GM18526 (cell line): ENCODE data around the gene CCDC121.

Experiments used
- POLR2A ChIP-seq: IDR thresholded peaks from 3 replicates; pipeline ENCODE4 v1.6.1; 2011; ENCODE audit not compliant: insufficient read length; ENCODE audit errors: extremely low read depth

The CCDC121 gene

GRCh38 chr2:27647737-27648136 lies 18.9 kb upstream of the CCDC121 start:
- TF ChIP-seq POLR2A = no peak

GRCh38 chr2:27647289-27647688 lies 18.5 kb upstream of the CCDC121 start:
- TF ChIP-seq POLR2A = no peak

GRCh38 chr2:27645197-27645596 lies 16.4 kb upstream of the CCDC121 start:
- no peak for TF ChIP-seq POLR2A

DNA sequence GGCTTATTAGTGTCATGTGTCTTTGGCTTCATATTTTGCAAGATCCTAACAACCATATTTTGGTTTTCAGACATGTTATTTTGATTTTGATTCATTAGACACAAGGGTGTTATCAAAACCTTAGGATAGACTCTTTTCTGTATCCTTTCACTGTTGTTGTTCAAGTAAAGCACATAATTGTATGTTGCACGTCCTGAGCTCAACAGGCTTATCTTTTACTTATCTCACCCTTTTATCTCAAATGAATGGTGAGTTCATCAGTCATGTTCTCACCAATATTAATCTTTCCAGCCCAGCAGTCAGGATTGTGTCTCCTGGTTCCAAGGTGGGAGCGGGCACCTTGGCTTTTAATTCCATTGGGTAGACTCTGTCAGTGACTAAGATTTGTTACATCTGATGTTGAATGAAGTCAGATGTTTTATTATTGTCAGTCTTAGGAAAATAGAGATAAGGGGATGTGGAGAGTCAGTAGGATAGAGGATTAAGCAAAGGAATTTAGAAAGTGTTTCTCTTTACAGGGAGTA lies 12.0 kb upstream of the CCDC121 start:
- TF ChIP-seq POLR2A = no peak

DNA sequence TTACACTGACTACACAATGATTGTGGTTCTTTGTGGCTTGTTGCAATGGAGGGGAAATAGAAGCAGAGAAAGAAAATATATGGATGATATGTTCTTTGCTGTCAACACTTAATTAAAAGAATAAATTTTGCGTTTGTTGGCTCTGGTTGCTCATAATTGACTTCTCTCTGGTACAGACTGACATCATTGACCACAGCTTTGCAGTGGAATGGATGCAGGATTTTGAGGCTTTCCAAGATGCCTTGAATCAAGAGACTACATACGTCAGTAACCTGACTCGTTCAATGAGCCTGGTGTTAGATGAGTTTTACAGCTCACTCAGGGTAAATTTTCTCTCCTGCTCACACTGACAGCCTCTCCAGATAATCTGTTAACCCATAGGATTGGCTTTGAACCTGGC lies 9.9 kb upstream of the CCDC121 start:
- TF ChIP-seq POLR2A = no peak

- no peak for TF ChIP-seq POLR2A
Observed at GRCh38 chr2:27638037-27638637, 9.3 kb upstream of the CCDC121 start.

DNA sequence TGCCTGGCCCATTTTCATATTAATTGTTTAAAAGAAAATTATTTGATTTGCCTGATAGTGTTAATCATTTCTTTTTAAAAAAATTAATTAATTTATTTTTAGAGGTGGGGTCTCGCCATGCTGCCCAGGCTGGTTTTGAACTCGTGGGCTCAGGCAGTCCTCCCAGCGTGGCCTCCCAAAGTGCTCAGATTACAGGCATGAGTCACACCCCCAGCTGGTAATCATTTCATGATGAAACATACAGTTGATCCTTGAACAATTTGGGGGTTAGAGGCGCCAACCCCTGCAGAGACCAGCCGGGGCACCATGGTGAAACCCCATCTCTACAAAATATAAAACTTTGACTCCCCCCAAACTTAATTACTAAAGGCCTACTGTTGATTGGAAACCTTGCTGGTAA lies 8.0 kb upstream of the CCDC121 start:
- TF ChIP-seq POLR2A = no peak

DNA sequence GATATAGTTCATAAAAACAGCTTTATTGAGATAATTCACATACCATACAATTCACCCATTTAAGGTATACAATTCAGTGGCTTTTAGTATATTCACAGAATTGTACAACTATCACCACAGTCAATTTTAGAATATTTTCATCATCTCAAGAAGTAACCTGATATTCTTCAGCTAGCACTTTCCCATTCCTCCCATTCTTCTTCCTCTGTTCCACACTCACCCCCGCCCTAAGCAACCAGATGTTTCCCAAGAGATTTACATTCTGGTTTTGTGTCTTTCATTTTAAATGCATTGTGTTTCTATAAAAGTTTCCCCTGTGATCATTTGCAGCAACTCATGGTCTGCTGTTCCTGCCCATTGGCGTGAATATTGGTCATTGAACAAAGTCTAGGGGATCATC lies 5.5 kb upstream of the CCDC121 start:
- TF ChIP-seq POLR2A = no peak

DNA sequence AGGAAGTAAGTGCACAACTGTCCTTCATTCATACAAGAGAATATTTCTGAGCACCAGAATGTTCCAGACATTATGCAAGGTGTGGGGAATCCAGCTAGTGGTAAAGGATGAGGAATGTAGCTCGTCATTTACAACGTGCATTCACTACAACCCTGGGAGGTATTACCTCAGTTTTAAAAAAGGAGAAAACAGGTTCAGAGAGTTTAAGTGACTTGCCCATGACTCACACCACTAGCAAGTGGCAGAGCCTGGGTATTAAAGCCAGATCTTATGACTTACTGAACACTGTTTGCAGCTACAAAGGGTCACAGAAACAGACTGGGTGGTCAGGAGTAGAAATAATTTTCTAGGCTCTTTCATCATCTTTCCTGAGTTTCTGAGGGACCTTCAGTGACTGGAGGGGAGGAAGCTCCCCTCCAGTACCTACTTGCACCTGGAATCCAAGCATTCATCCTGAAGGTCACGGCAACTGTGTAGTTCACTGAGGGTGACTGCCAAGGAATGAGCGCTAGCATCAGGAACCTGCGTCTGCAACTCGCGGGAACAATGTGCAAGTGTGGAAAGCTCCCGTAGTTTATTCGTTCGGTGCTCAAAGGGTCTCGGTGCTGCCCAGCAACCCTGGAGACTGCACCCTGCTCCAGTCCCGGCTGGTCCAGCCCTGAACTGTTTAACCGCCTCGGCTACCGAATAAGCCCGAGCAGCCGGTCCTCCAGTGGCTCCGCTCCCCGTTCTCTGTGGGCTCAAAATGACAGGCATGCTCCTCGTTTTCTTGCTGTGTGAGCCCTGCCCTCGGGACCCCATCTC lies 647 bp downstream of the CCDC121 start:
- no peak for TF ChIP-seq POLR2A

GRCh38 chr2:27624943-27625342 lies 3.9 kb downstream of the CCDC121 start:
- no peak for TF ChIP-seq POLR2A

DNA sequence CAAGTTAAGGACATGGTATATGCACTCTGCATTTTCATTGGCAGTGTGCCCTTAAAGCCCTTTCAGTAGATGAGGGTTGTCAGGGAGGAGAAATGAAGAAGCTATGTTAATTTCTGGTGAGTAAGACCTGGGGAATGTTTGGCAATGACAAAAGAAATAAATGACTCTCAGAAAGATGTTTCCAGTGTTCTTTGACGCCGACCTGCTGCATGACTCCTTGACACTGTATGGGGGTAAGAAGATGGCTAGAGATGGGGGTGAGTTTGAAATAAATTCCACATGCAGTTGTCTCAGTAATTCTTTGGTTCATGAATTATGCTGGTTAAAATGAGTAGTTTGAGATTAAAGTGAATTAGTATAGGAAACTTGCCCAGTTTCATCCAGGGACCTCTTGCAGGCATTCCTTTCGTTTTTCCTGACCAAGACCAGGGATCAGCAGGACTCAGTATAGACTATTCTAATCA lies 5.9 kb downstream of the CCDC121 start:
- no peak for TF ChIP-seq POLR2A

GRCh38 chr2:27621524-27621923 lies 7.3 kb downstream of the CCDC121 start:
- TF ChIP-seq POLR2A = no peak

DNA sequence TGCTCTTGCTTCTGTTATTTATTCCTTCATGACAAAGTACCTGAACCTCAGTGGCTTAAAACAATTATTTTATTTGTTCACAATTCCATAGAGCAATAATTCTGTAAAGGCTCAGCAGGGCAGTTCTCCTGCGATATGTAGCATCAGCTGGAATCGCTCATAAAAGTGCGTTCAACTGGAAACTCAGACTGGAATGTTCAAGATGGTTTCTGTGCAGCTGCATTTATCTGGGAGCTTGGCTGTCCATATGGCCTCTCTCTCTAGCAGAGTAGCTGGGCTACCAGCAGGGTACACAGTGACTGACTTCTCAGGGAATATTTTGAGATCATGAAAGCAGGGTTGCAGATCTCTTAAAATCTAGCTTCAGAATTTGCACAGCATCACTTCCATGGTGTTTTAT lies 13.5 kb downstream of the CCDC121 start:
- TF ChIP-seq POLR2A = no peak

GRCh38 chr2:27613985-27614384 lies 14.8 kb downstream of the CCDC121 start:
- no peak for TF ChIP-seq POLR2A

DNA sequence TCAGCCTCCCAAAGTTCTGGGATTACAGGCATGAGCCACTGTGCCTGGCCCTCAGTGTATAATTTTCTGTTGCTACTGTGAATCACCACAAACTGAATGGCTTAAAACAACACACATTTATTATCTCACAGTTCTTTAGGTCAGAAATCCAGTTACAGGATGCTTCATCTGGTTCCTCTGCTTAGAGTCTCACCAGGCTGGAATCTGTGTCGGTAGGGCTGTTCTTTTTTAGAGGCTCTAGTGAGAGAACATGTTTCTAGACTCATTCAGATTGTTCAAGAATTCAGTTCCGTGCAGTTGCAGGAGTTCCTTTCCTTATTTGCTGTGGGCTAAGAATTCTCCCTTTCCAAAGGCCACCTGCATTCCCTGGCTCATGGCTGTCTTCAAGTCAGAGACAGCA lies 22.2 kb downstream of the CCDC121 start:
- no peak for TF ChIP-seq POLR2A

- TF ChIP-seq POLR2A = no peak
Observed at GRCh38 chr2:27596627-27597026, 32.2 kb downstream of the CCDC121 start.

DNA sequence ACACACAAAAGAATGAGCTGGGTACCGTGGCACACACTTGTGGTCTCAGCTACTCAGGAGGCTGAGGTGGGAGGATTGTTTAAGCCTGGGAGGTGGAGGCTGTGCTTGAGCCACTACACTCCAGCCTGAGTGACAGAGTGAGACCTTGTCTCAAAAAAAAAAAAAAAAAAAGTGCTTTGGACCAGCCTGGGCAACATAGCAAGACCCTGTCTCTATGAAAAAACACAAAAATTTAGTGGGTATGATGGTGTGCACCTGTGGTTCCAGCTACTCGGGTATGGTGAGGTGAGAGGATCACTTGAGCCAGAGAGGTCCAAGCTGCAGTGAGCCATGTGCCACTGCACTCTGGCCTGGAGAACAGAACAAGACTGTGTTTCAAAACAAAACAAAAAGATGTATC lies 35.6 kb downstream of the CCDC121 start:
- no peak for TF ChIP-seq POLR2A

DNA sequence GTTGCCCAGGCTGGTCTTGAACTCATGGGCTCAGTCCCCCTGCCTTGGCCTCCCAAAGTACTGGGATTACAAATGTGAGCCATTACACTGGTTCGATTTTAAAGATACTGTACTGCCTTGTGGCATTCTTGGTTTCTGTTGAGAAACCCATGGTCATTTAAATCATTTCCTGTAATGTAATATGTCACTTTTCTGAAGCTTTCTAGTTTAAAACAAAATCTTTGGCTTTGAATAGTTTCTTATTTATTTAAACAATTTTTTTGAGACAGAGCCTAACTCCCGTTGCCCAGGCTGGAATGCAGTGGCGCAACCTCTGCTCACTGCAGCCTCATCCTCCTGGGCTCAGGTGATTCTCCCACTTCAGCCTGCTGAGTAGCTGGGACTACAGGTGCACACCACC lies 37.1 kb downstream of the CCDC121 start:
- no peak for TF ChIP-seq POLR2A
